Lower lobe of right lung (tissue), 2 donors: ENCODE measurements around the gene PHIP. TPM values are rescaled to one million over a fixed set of nuclear protein-coding genes. Genes with fewer than 3 reads are reported as not detected.

Experiments
- ATAC-seq, 2 donors: fragments of 200-7000 bp; cut with Tn5 transposase; one replicate each; pipeline ENCODE4 v1.9.1; 2020 to 2022; ENCODE audit warnings: mild to moderate bottlenecking in 2 of 2, moderate library complexity in 2 of 2
- DNase-seq: peaks from one replicate; pipeline ENCODE4 v3.0.0-alpha.2; 2020
- H3K27ac ChIP-seq: fragments of 200-600 bp; one replicate; pipeline ENCODE4 v1.8.0; 2022
- H3K27me3 ChIP-seq: fragments of 200-600 bp; one replicate; pipeline ENCODE4 v1.8.0; 2022; ENCODE audit warnings: low read depth
- H3K36me3 ChIP-seq: fragments of 200-600 bp; one replicate; pipeline ENCODE4 v1.8.0; 2022; ENCODE audit warnings: mild to moderate bottlenecking
- H3K4me1 ChIP-seq: fragments of 200-600 bp; one replicate; pipeline ENCODE4 v1.8.0; 2022
- H3K4me3 ChIP-seq: fragments of 200-600 bp; one replicate; pipeline ENCODE4 v1.8.0; 2022; ENCODE audit warnings: mild to moderate bottlenecking
- H3K9me3 ChIP-seq: fragments of 200-600 bp; one replicate; pipeline ENCODE4 v1.8.0; 2022
- intact Hi-C: fragments of 100-400 bp; cut with DNase I; formaldehyde crosslinking; loops from one replicate; pipeline ENCODE4 v1.11.0; 2022
- total RNA-seq: library from RNA; stranded (reverse); fragmentation: NEBNext Ultra II Directional; extraction: Animal tissue kit (Norgen Biotek cat#: 25700); gene quantifications from one replicate; pipeline ENCODE4 v1.2.1, GENCODE V29; 2021
- TF ChIP-seq, protein P1 (sequence below): fragments of 200-600 bp; IDR thresholded peaks from one replicate; pipeline ENCODE4 v1.8.0; 2022; ENCODE audit warnings: antibody characterized with exemption, mild to moderate bottlenecking
- donor health status: DM: no; HTN: yes; CAD: no; lungs with severe emphysema.

PHIP gene
- total RNA-seq, 1 donor from 2014 or later = 35.6 TPM

DNA sequence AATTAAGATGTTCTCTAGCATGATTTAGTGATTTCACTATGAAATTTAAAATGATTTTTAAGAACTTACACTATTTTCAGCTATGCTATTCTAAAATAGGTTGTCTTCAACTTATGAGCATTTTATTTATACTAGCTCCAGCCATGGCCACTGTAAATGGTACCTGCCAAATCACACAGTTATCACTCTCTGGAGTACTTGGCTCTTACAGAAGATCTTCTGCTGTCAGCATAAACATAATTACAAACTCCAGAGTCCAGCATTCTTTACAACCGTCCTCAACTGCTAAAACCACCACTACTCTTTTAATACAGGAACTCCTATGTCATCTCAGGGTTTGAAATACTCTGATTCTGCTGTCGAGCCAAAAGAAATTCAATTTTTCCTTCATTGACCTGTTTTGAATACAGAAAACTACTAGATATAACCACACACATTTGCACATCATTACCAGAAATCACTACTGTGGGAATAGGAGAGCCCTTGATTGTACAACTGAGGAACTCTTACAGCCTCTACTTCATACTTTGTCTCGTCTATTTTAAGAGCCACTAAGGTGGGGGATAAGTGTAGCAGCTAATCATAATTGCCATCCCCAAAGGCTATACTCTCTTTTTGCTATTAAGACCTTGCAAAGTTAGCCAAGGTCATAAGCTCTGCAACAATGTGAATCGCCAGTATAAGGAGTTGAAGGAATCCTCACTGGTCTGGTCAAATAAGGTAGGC is 93.7 kb downstream of the PHIP start:
- TF ChIP-seq, protein P1, sequence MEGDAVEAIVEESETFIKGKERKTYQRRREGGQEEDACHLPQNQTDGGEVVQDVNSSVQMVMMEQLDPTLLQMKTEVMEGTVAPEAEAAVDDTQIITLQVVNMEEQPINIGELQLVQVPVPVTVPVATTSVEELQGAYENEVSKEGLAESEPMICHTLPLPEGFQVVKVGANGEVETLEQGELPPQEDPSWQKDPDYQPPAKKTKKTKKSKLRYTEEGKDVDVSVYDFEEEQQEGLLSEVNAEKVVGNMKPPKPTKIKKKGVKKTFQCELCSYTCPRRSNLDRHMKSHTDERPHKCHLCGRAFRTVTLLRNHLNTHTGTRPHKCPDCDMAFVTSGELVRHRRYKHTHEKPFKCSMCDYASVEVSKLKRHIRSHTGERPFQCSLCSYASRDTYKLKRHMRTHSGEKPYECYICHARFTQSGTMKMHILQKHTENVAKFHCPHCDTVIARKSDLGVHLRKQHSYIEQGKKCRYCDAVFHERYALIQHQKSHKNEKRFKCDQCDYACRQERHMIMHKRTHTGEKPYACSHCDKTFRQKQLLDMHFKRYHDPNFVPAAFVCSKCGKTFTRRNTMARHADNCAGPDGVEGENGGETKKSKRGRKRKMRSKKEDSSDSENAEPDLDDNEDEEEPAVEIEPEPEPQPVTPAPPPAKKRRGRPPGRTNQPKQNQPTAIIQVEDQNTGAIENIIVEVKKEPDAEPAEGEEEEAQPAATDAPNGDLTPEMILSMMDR = no peak
- peaks cover 100% of the 10 kb centered on the region for H3K36me3 ChIP-seq
- H3K4me3 ChIP-seq = no peak overlapping the region
- ATAC-seq = no peak
- intact Hi-C loops = no loop called here
- H3K27ac ChIP-seq = no peak overlapping the region
- no peak for DNase-seq
- H3K4me1 ChIP-seq = no peaks in the 10 kb centered on the region
- no peaks in the 10 kb centered on the region for H3K9me3 ChIP-seq
- H3K27me3 ChIP-seq = no peaks in the 10 kb centered on the region

DNA sequence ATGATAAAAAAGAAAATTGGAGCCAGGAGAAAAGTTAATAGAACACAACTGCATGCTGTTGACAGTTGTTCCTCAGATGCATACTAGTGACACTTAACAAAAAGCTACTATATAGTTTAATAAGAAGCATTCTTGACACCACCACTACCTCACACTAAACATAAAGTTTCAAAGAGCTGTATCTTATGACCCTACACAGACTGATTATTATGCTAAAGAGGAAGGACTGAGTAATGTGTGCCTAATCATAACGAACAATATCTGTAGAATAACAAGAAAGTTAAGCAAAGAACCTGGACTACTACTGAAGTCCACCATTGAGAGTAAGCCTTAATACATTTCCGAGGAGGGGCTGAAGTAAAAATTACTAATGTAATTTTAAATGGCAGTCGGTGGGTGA is 110.9 kb downstream of the PHIP start:
- Histone ChIP-seq H3K9me3 (no peaks in the 10 kb centered on the region), H3K27me3 (no peaks in the 10 kb centered on the region), H3K4me3 (no peak overlapping the region), H3K27ac (no peak overlapping the region), H3K36me3 (peaks cover 95% of the 10 kb centered on the region), H3K4me1 (no peaks in the 10 kb centered on the region)
- ATAC-seq (no peak), DNase-seq (no peak)
- TF ChIP-seq, protein P1 = no peak
- intact Hi-C loops = no loop called here

DNA sequence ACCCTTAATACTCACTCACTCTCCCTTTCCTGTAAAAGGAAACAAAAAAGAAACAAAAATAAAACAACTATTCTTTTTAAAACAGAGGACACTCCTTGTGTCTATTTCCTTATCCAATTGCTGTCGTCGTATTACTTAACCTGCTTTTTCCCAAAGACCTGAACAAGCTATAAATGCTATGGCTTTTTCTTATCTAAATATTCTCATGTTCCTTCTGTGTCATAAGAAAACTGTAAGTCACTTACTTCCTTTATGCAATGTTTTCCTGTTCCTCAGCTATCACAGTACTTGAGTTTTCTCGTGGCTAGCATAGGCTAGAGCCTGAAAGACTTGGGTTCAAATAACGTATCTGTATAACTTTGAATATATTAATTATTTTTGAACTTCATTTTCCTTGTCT is 111.5 kb downstream of the PHIP start:
- DNase-seq (no peak), ATAC-seq (no peak)
- no peak overlapping the region for H3K4me3 ChIP-seq
- intact Hi-C loops = no loop called here
- H3K4me1 ChIP-seq = no peaks in the 10 kb centered on the region
- H3K27ac ChIP-seq = no peak overlapping the region
- H3K9me3 ChIP-seq = no peaks in the 10 kb centered on the region
- no peaks in the 10 kb centered on the region for H3K27me3 ChIP-seq
- H3K36me3 ChIP-seq = peaks cover 100% of the 10 kb centered on the region
- TF ChIP-seq, protein P1 = no peak

DNA sequence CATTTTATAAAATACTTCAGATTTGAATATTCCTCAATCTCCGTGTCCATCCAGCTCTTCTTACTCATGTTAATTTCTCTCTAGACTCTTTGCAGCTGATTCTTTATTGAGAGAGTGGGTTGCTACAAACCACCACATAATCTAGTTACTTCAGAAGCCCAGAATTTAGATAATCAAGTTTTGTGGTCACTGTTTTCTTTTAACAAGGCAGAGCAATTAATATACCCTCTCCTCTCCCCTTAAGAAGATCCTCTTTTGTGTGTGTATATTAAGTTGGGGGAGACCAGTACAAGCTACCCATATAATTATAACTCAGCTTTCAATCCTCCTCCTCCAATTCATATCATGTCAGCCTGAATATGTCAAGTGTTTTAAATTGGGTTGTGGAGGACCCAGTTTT is 115.6 kb downstream of the PHIP start:
- Histone ChIP-seq H3K4me1 (peaks cover 4% of the 10 kb centered on the region), H3K4me3 (no peak overlapping the region), H3K27me3 (no peaks in the 10 kb centered on the region), H3K27ac (no peak overlapping the region), H3K9me3 (no peaks in the 10 kb centered on the region), H3K36me3 (peaks cover 95% of the 10 kb centered on the region)
- ATAC-seq (no peak), DNase-seq (no peak)
- TF ChIP-seq, protein P1 = no peak
- intact Hi-C loops = no loop called here

DNA sequence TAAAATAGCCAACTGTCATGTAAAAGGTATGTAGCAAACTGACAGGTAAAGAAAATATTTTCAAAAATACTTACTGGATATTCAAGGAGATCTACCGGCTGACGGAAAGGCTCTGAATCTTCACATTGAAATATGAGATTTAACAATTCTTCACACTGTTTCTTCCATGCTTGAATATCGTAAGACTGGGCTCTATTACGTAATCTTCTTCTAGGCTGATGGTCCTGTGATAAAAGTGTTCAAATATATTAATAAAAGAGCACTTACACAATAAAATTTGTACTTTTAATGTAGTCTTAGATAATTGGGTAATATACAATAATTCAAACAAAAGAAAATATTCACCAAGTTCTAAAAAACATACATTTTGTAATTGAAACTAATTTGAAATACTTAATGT is 123.3 kb downstream of the PHIP start:
- no peak for DNase-seq
- peaks cover 4% of the 10 kb centered on the region for H3K4me1 ChIP-seq
- H3K4me3 ChIP-seq = no peak overlapping the region
- no peak for ATAC-seq
- intact Hi-C loops = no loop called here
- no peak overlapping the region for H3K27ac ChIP-seq
- H3K27me3 ChIP-seq = no peaks in the 10 kb centered on the region
- TF ChIP-seq, protein P1 = no peak
- H3K9me3 ChIP-seq = peaks cover under 1% of the 10 kb centered on the region
- peaks cover 96% of the 10 kb centered on the region for H3K36me3 ChIP-seq
